HepG2 (cell line): ENCODE results near the gene ARHGAP29. TPM values are rescaled to one million over a fixed set of nuclear protein-coding genes. Genes with fewer than 3 reads are reported as not detected.

ENCODE experiments used
- AGO1 ChIP-seq: fragments of 200-400 bp; formaldehyde crosslinking; IDR thresholded peaks from 2 replicates; pipeline ENCODE4 v1.6.1; 2017; ENCODE audit warnings: mild to moderate bottlenecking, low read depth, low read length, moderate library complexity; ENCODE audit not compliant: poor library complexity, severe bottlenecking
- CCAR2 ChIP-seq: fragments of 200-400 bp; formaldehyde crosslinking; optimal IDR thresholded peaks from 2 replicates; pipeline ENCODE3; 2018; ENCODE audit warnings: low read depth, mild to moderate bottlenecking, low read length, moderate library complexity
- ELF1 ChIP-seq: sonication (generic); formaldehyde crosslinking; IDR thresholded peaks from 2 replicates; pipeline ENCODE4 v1.4.0; 2020; ENCODE audit warnings: missing genetic modification reagents
- FOXO1 ChIP-seq: sonication (generic); formaldehyde crosslinking; IDR thresholded peaks from 2 replicates; pipeline ENCODE4 v1.4.0; 2020; ENCODE audit warnings: missing genetic modification reagents
- GABPA ChIP-seq, 2 experiments: IDR thresholded peaks; 2 replicates each; pipeline ENCODE4 v1.6.1; 2011 to 2016; ENCODE audit warnings: low read depth in 2 of 2, low read length in 1 of 2, missing biosample characterization in 1 of 2, missing genetic modification characterization in 1 of 2
- GPN1 ChIP-seq: sonication (generic); formaldehyde crosslinking; IDR thresholded peaks from 2 replicates; pipeline ENCODE4 v1.5.1; 2020; ENCODE audit warnings: missing genetic modification reagents, borderline replicate concordance
- MED8 ChIP-seq: sonication (generic); formaldehyde crosslinking; IDR thresholded peaks from 2 replicates; pipeline ENCODE4 v1.8.1; 2023; ENCODE audit warnings: mild to moderate bottlenecking, missing genetic modification reagents; ENCODE audit not compliant: insufficient replicate concordance
- MTF1 ChIP-seq: sonication (generic); formaldehyde crosslinking; IDR thresholded peaks from 2 replicates; pipeline ENCODE4 v1.5.0; 2020; ENCODE audit warnings: missing genetic modification reagents
- MTF2 ChIP-seq: sonication (generic); formaldehyde crosslinking; IDR thresholded peaks from 2 replicates; pipeline ENCODE4 v1.5.0; 2020; ENCODE audit warnings: missing genetic modification reagents, borderline replicate concordance
- NR2C2 ChIP-seq: sonication (generic); formaldehyde crosslinking; IDR thresholded peaks from 2 replicates; pipeline ENCODE4 v1.4.0; 2020; ENCODE audit warnings: missing genetic modification reagents, mild to moderate bottlenecking, moderate library complexity, borderline replicate concordance
- RARA ChIP-seq: IDR thresholded peaks from 2 replicates; pipeline ENCODE4 v1.6.1; 2016; ENCODE audit warnings: missing genetic modification reagents, missing compliant biosample characterization
- RFX5 ChIP-seq: IDR thresholded peaks from 2 replicates; pipeline ENCODE4 v1.6.1; 2011; ENCODE audit warnings: low read depth, low read length, improper control_type of control experiment
- SOX5 ChIP-seq: IDR thresholded peaks from 2 replicates; pipeline ENCODE4 v1.6.1; 2016; ENCODE audit warnings: borderline replicate concordance
- TCF7L2 ChIP-seq: IDR thresholded peaks from 2 replicates; pipeline ENCODE4 v1.6.1; 2011; ENCODE audit warnings: mild to moderate bottlenecking, low read depth, low read length, moderate library complexity
- USF2 ChIP-seq, 2 experiments: sonication (generic) in 1 of 2; formaldehyde crosslinking in 1 of 2; IDR thresholded peaks; 2 replicates each; pipeline versions ENCODE4 v1.5.1 to v1.6.1; 2011 to 2020; ENCODE audit warnings: borderline replicate concordance in 1 of 2, low read depth in 1 of 2, low read length in 1 of 2, mild to moderate bottlenecking in 1 of 2, missing genetic modification reagents in 1 of 2, moderate library complexity in 1 of 2
- XRCC5 ChIP-seq: fragments of 200-400 bp; formaldehyde crosslinking; optimal IDR thresholded peaks from 2 replicates; pipeline ENCODE3; 2017; ENCODE audit warnings: mild to moderate bottlenecking, low read length
- ZFP1 ChIP-seq: IDR thresholded peaks from 2 replicates; pipeline ENCODE4 v1.6.1; 2016
- ZMYM2 ChIP-seq: sonication (generic); formaldehyde crosslinking; IDR thresholded peaks from 2 replicates; pipeline ENCODE4 v1.8.0; 2022; ENCODE audit warnings: mild to moderate bottlenecking, missing genetic modification reagents
- ZNF562 ChIP-seq: sonication (generic); formaldehyde crosslinking; IDR thresholded peaks from 2 replicates; pipeline ENCODE4 v1.8.0; 2022; ENCODE audit warnings: missing genetic modification reagents, borderline replicate concordance
- ZNF646 ChIP-seq: sonication (generic); formaldehyde crosslinking; IDR thresholded peaks from 2 replicates; pipeline ENCODE4 v1.9.0; 2021; ENCODE audit warnings: mild to moderate bottlenecking, missing genetic modification reagents
- ZNF709 ChIP-seq: sonication (generic); formaldehyde crosslinking; IDR thresholded peaks from 2 replicates; pipeline ENCODE4 v1.5.0; 2020; ENCODE audit warnings: mild to moderate bottlenecking, missing genetic modification reagents
- polyA plus RNA-seq, 8 experiments: library from polyadenylated mRNA; depleted of rRNA in 3 of 8; stranded (reverse) in 7 of 8; unstranded in 1 of 8; fragments of >200 nt; fragmentation: Illumina TruSeq in 4 of 8; extraction: Trizol in 4 of 8; gene quantifications; 2 replicates each; pipeline versions ENCODE4 v1.2.1 to v1.2.3, GENCODE V29; 2011 to 2016; ENCODE audit warnings: low read depth in 4 of 8, missing spikeins in 1 of 8, mixed read lengths in 1 of 8; ENCODE audit not compliant: insufficient read depth in 1 of 8
- total RNA-seq, 5 experiments: library from RNA; depleted of rRNA; stranded (reverse); fragments of >200 nt; fragmentation: Illumina TruSeq; extraction: Trizol; gene quantifications; 2 replicates each; pipeline ENCODE4 v1.2.3, GENCODE V29; 2016; ENCODE audit warnings: low read depth in 1 of 5

ARHGAP29 gene
- total and polyA plus RNA-seq, 2 of the 13 experiments (the other 11 are each of a cell fraction or from before 2014, with no cell fraction given), result 12.8 to 18.3 TPM

- TF ChIP-seq USF2 (IDR thresholded peaks at IDR 0.05; ENCODE audit: low read depth, low read length) (no peak), USF2 (CRISPR knock-in tag; IDR thresholded peaks at IDR 0.05; ENCODE audit: borderline replicate concordance) (no peak), MTF2 (no peak), ELF1 (no peak), CCAR2 (no peak), NR2C2 (no peak), ZNF562 (CRISPR knock-in tag) (no peak), TCF7L2 (no peak), RFX5 (no peak), ZMYM2 (CRISPR knock-in tag) (no peak), ZNF646 (CRISPR knock-in tag) (no peak), ZNF709 (CRISPR knock-in tag) (no peak; the same call in 1 of the 2 replicates), ZFP1 (CRISPR knock-in tag) (no peak), XRCC5 (no peak), GPN1 (CRISPR knock-in tag) (no peak), SOX5 (no peak), AGO1 (peak; percentile 21), GABPA (IDR thresholded peaks at IDR 0.05; ENCODE audit: low read depth, low read length) (no peak), GABPA (CRISPR knock-in tag; IDR thresholded peaks at IDR 0.05; ENCODE audit: low read depth) (no peak), MED8 (CRISPR knock-in tag) (no peak), RARA (CRISPR knock-in tag) (no peak), FOXO1 (CRISPR knock-in tag) (no peak), MTF1 (CRISPR knock-in tag) (no peak)
These were observed at the start of gene ARHGAP29 (continued) for GRCh38 chr1:94237291-94238226.
